Measurements from ENCODE around the gene SLC16A12. TPM values are rescaled to one million over a fixed set of nuclear protein-coding genes. Genes with fewer than 3 reads are reported as not detected.

The SLC16A12 gene
- total and polyA plus RNA-seq, 2 donors (not counting 1 experiment from before 2014, with no cell fraction given) = under 0.01 to 0.26 TPM

- Histone ChIP-seq H2AFZ (ENCODE audit: low read length) (no peak overlapping the region), H3K27ac (ENCODE audit: insufficient read depth, low read length) (no peak overlapping the region), H4K20me1 (ENCODE audit: control insufficient read depth, extremely low read depth, insufficient read depth, low read length) (no peaks in the 10 kb centered on the region), H3K79me2 (ENCODE audit: control insufficient read depth, insufficient read depth, low read length) (no peaks in the 10 kb centered on the region), H3K9me3 (ENCODE audit: control insufficient read depth, insufficient read depth, low read depth, low read length) (no peaks in the 10 kb centered on the region), H3K9ac (ENCODE audit: insufficient read depth, low read length) (no peak overlapping the region), H3K36me3 (ENCODE audit: control insufficient read depth, insufficient read depth, low read length) (no peaks in the 10 kb centered on the region), H3K4me2 (ENCODE audit: extremely low read depth, insufficient read depth, low read length) (no peak overlapping the region), H3K27me3 (ENCODE audit: control insufficient read depth, insufficient read depth, low read length) (no peaks in the 10 kb centered on the region), H3K4me3 (replicated peaks in 1 of 4; ENCODE audit: control extremely low read depth in 1 of 4, insufficient read depth in 1 of 4, low read depth in 3 of 4, low read length in 4 of 4) (no peak overlapping the region), H3K4me1 (ENCODE audit: control insufficient read depth, extremely low read depth, insufficient read depth, low read length) (no peaks in the 10 kb centered on the region)
- no peak for TF ChIP-seq CTCF (conservative IDR thresholded peaks at IDR 0.05 in 1 of 2, IDR thresholded peaks at IDR 0.05 in 1 of 2; ENCODE audit: low read depth in 1 of 2, low read length in 2 of 2)
- no peak for TF ChIP-seq EZH2 (IDR thresholded peaks at IDR 0.05; ENCODE audit: low read length, missing control alignments)
- no peak for DNase-seq (ENCODE audit: low read depth in 2 of 2)
Observed at GRCh38 chr10:89384474-89385340, 150.7 kb downstream of the SLC16A12 start.

DNA sequence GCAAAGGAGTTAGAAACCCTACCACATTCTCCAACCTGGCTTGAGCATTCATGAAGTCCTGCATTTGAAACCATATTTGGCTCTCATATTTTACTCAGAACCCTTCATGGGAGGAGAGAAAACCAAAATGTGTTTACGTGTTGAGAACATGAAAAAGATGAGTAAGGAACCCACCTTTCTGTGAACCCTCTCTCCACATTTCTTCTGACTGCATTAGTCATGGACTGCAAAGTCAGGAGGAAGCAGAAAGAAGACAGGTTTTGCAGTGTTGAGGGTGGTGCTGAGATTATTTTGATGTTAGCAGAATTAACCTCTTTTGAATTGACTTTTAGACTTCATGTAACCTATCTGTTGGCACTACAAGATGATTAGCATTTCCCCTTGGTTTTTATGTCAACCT is 152.6 kb downstream of the SLC16A12 start:
- Histone ChIP-seq H3K27me3 (ENCODE audit: control insufficient read depth, insufficient read depth, low read length) (no peaks in the 10 kb centered on the region), H3K27ac (ENCODE audit: insufficient read depth, low read length) (no peak overlapping the region), H3K4me3 (replicated peaks in 1 of 4; ENCODE audit: control extremely low read depth in 1 of 4, insufficient read depth in 1 of 4, low read depth in 3 of 4, low read length in 4 of 4) (no peak overlapping the region), H3K79me2 (ENCODE audit: control insufficient read depth, insufficient read depth, low read length) (no peaks in the 10 kb centered on the region), H3K4me1 (ENCODE audit: control insufficient read depth, extremely low read depth, insufficient read depth, low read length) (no peaks in the 10 kb centered on the region), H3K9ac (ENCODE audit: insufficient read depth, low read length) (no peak overlapping the region), H3K9me3 (ENCODE audit: control insufficient read depth, insufficient read depth, low read depth, low read length) (no peaks in the 10 kb centered on the region), H4K20me1 (ENCODE audit: control insufficient read depth, extremely low read depth, insufficient read depth, low read length) (no peaks in the 10 kb centered on the region), H3K36me3 (ENCODE audit: control insufficient read depth, insufficient read depth, low read length) (no peaks in the 10 kb centered on the region), H3K4me2 (ENCODE audit: extremely low read depth, insufficient read depth, low read length) (no peak overlapping the region), H2AFZ (ENCODE audit: low read length) (no peak overlapping the region)
- TF ChIP-seq CTCF (conservative IDR thresholded peaks at IDR 0.05 in 1 of 2, IDR thresholded peaks at IDR 0.05 in 1 of 2; ENCODE audit: low read depth in 1 of 2, low read length in 2 of 2) (no peak), EZH2 (IDR thresholded peaks at IDR 0.05; ENCODE audit: low read length, missing control alignments) (no peak)
- DNase-seq (ENCODE audit: low read depth in 2 of 2) = no peak

Other genes starting within 250 kb of the SLC16A12 start
- gene IFIT2, start 233.5 kb downstream of the SLC16A12 start, total RNA-seq = 11.6 and 21.6 TPM in 2 replicates
- 5.4 and 12.1 TPM in 2 replicates for gene IFIT2, start 233.5 kb downstream of the SLC16A12 start, polyA plus RNA-seq
- gene IFIT3, start 207.6 kb downstream of the SLC16A12 start, total RNA-seq = 23.6 and 33.5 TPM in 2 replicates
- gene IFIT3, start 207.6 kb downstream of the SLC16A12 start, polyA plus RNA-seq = 30.5 and 62.9 TPM in 2 replicates
- under 0.01 TPM in 1 of 2 replicates, not detected in the other for gene IFIT1B, start 157.5 kb downstream of the SLC16A12 start, total RNA-seq
- not detected in 2 replicates for gene IFIT1B, start 157.5 kb downstream of the SLC16A12 start, polyA plus RNA-seq
- gene IFIT1, start 143.0 kb downstream of the SLC16A12 start, total RNA-seq = 21.8 and 25.8 TPM in 2 replicates
- gene IFIT1, start 143.0 kb downstream of the SLC16A12 start, polyA plus RNA-seq = 12.8 and 71.4 TPM in 2 replicates
- gene IFIT5, start 121.0 kb downstream of the SLC16A12 start, total RNA-seq = 27.7 and 32.7 TPM in 2 replicates
- gene IFIT5, start 121.0 kb downstream of the SLC16A12 start, polyA plus RNA-seq = 18.3 and 23.5 TPM in 2 replicates
- 5.9 and 9.2 TPM in 2 replicates for gene PANK1, start 109.6 kb upstream of the SLC16A12 start, total RNA-seq
- gene PANK1, start 109.6 kb upstream of the SLC16A12 start, polyA plus RNA-seq = 4.2 and 5.3 TPM in 2 replicates
- gene KIF20B, start 166.0 kb upstream of the SLC16A12 start, total RNA-seq = 6.7 and 9.2 TPM in 2 replicates
- 5.6 and 13.7 TPM in 2 replicates for gene KIF20B, start 166.0 kb upstream of the SLC16A12 start, polyA plus RNA-seq